GM12878 (cell line): ENCODE measurements around the gene STK11. TPM values are rescaled to one million over a fixed set of nuclear protein-coding genes. Genes with fewer than 3 reads are reported as not detected.

Experiments used
- ATAC-seq: fragments of 200-7000 bp; cut with Tn5 transposase; 3 replicates; pipeline ENCODE4 v1.9.1; 2020; ENCODE audit warnings: mild to moderate bottlenecking, moderate library complexity
- BruUV-seq: library from RNA; stranded (reverse); fragments of 400-500 nt; replicated peaks from 2 replicates; lab custom pipeline; 2021; lab: Mats Ljungman, UMichigan
- CTCF ChIA-PET: fragments of 300-600 bp; sonication (Branson Sonifier 250); formaldehyde crosslinking; extraction: SDS; loops from one replicate; lab custom pipeline; 2021; ENCODE audit warnings: inconsistent platforms; lab: Yijun Ruan, JAX
- POLR2A ChIA-PET: fragments of 350-600 bp; formaldehyde crosslinking; extraction: SDS; loops from one replicate; lab custom pipeline; 2021; ENCODE audit warnings: inconsistent platforms; lab: Charles Lee
- RAD21 ChIA-PET: fragments of 300-600 bp; sonication (Branson Sonifier 250); formaldehyde crosslinking; loops from one replicate; lab custom pipeline; 2023; ENCODE audit warnings: antibody characterized with exemption; ENCODE audit not compliant: unreplicated experiment; lab: Charles Lee
- SMC1A ChIA-PET: fragments of 300-600 bp; sonication (Branson Sonifier 250); formaldehyde crosslinking; loops from one replicate; lab custom pipeline; 2023; ENCODE audit not compliant: unreplicated experiment, uncharacterized antibody; lab: Charles Lee
- DNase-seq: peaks from one replicate; pipeline ENCODE4 v3.0.0-alpha.2; 2011; ENCODE audit warnings: low read depth, low spot score
- FAIRE-seq: peaks from 3 replicates; lab custom pipeline; 2011; peaks lifted over from hg19 to GRCh38; lab: Jason Lieb, UNC
- H2AFZ ChIP-seq: 2 replicates; pipeline ENCODE4 v1.6.0; 2011; ENCODE audit warnings: low read depth, low read length, control low read depth; ENCODE audit not compliant: control insufficient read depth
- H3K27ac ChIP-seq: 2 replicates; pipeline ENCODE4 v1.5.1; 2011; ENCODE audit warnings: control low read depth; ENCODE audit not compliant: control insufficient read depth, insufficient read depth
- H3K27me3 ChIP-seq, 2 experiments: replicated peaks in 1 of 2; 2 replicates each; pipeline versions ENCODE4 v1.6.0 to v1.6.1; 2011; ENCODE audit warnings: low read length in 1 of 2; ENCODE audit not compliant: control insufficient read depth in 2 of 2, insufficient read depth in 2 of 2
- H3K36me3 ChIP-seq, 2 experiments: 2 replicates each; pipeline ENCODE4 v1.5.1; 2011; ENCODE audit warnings: low read length in 1 of 2; ENCODE audit not compliant: control insufficient read depth in 2 of 2, insufficient read depth in 2 of 2
- H3K4me1 ChIP-seq: 2 replicates; pipeline ENCODE4 v1.6.1; 2011; ENCODE audit warnings: mild to moderate bottlenecking, low read length, moderate library complexity, mixed read lengths; ENCODE audit not compliant: control insufficient read depth, insufficient read depth
- H3K4me2 ChIP-seq: 2 replicates; pipeline ENCODE4 v1.6.0; 2011; ENCODE audit warnings: control low read depth; ENCODE audit not compliant: control insufficient read depth, insufficient read depth
- H3K4me3 ChIP-seq: fragments of 200-600 bp; sonication (generic); 2 replicates; pipeline ENCODE4 v1.5.1; 2016
- H3K79me2 ChIP-seq: 2 replicates; pipeline ENCODE4 v1.6.0; 2011; ENCODE audit warnings: low read length; ENCODE audit not compliant: control insufficient read depth, insufficient read depth
- H3K9ac ChIP-seq: 2 replicates; pipeline ENCODE4 v1.8.0; 2011; ENCODE audit warnings: low read length, control low read depth, mixed read lengths; ENCODE audit not compliant: control insufficient read depth, insufficient read depth
- H3K9me3 ChIP-seq: replicated peaks from 3 replicates; pipeline ENCODE4 v1.5.1; 2011; ENCODE audit warnings: mild to moderate bottlenecking, low read length; ENCODE audit not compliant: control insufficient read depth, insufficient read depth
- H4K20me1 ChIP-seq: 2 replicates; pipeline ENCODE4 v1.6.0; 2011; ENCODE audit not compliant: control insufficient read depth, insufficient read depth
- CTCF ChIP-seq, 3 experiments: IDR thresholded peaks in 2 of 3; conservative IDR thresholded peaks in 1 of 3; 2 replicates each; pipeline ENCODE4 v1.5.1; 2011; ENCODE audit warnings: low read depth in 3 of 3, low read length in 3 of 3, mild to moderate bottlenecking in 3 of 3, control low read depth in 2 of 3, moderate library complexity in 2 of 3, inconsistent platforms in 1 of 3, mixed read lengths in 1 of 3; ENCODE audit not compliant: control insufficient read depth in 2 of 3, insufficient read depth in 1 of 3; ENCODE audit errors: extremely low read depth in 1 of 3
- MTA2 ChIP-seq: fragments of 450-650 bp; IDR thresholded peaks from 2 replicates; pipeline ENCODE4 v1.6.1; 2016; ENCODE audit warnings: low read depth, mild to moderate bottlenecking, moderate library complexity
- MTA3 ChIP-seq: IDR thresholded peaks from 2 replicates; pipeline ENCODE4 v1.6.1; 2012; ENCODE audit warnings: low read length, inconsistent platforms, borderline replicate concordance
- RCOR1 ChIP-seq: conservative IDR thresholded peaks from 2 replicates; pipeline ENCODE4 v1.6.1; 2012; ENCODE audit warnings: low read depth, low read length, improper control_type of control experiment
- TCF3 ChIP-seq: IDR thresholded peaks from 2 replicates; pipeline ENCODE4 v1.6.1; 2012; ENCODE audit warnings: low read depth, mild to moderate bottlenecking, low read length, borderline replicate concordance; ENCODE audit not compliant: insufficient read depth
- WGBS: methylation state at CpG from one replicate; pipeline ENCODE4 v1.1.6; 2016; ENCODE audit warnings: low lambda C conversion rate; ENCODE audit not compliant: insufficient replicate concordance, insufficient coverage; ENCODE audit errors: missing lambda C conversion rate; 5-methylcytosine and 5-hydroxymethylcytosine counted together
- in situ Hi-C: fragments of 300-500 bp; cut with MboI; formaldehyde crosslinking; loops from 9 replicates; pipeline ENCODE4 v1.14.3; 2018; ENCODE audit warnings: mixed read lengths
- intact Hi-C: fragments of 100-400 bp; cut with micrococcal nuclease; formaldehyde crosslinking; loops from one replicate; pipeline ENCODE4 v1.14.2; 2022; ENCODE audit not compliant: unreplicated experiment
- polyA plus RNA-seq, 11 experiments: library from polyadenylated mRNA; depleted of rRNA in 4 of 11; unstranded in 6 of 11; stranded (reverse) in 5 of 11; fragments of >200 nt; fragmentation: Nextera tagmentation in 4 of 11; fragmentation: Illumina TruSeq in 1 of 11; extraction: Ambion mirVana in 4 of 11; extraction: Trizol in 1 of 11; gene quantifications; 1 replicate in 1 of 11; 2 replicates in 10 of 11; pipeline versions ENCODE4 v1.2.1 to v1.2.3, GENCODE V29; 2011 to 2016; ENCODE audit warnings: inconsistent platforms in 2 of 11, missing spikeins in 2 of 11, low read depth in 1 of 11
- total RNA-seq, 4 experiments: library from RNA; depleted of rRNA in 3 of 4; stranded (reverse); fragments of >200 nt in 3 of 4; fragmentation: Illumina TruSeq in 1 of 4; extraction: Trizol in 1 of 4; gene quantifications; 2 replicates each; pipeline versions ENCODE4 v1.2.1 to v1.2.3, GENCODE V29; 2013 to 2021

STK11 gene
- total and polyA plus RNA-seq, 10 of the 15 experiments (the other 5 are each of a cell fraction or from before 2014, with no cell fraction given): 0.33 to 71.0 (median 23.8) TPM

- CTCF ChIA-PET: no interaction called here
- 91% methylated on average over 36 of the region's 37 CpGs for WGBS
- no peak overlapping the region for H3K9ac ChIP-seq
These were observed 13.4 kb downstream of the STK11 start for GRCh38 chr19:1218751-1219567.

More at GRCh38 chr19:1218751-1219567, 13.4 kb downstream of the STK11 start:
- in situ Hi-C loops (no loop called here), intact Hi-C loops (no loop called here)
- Histone ChIP-seq H3K9me3 (no peaks in the 10 kb centered on the region), H3K79me2 (peaks cover 24% of the 10 kb centered on the region), H3K27me3 (no peaks in the 10 kb centered on the region), H3K27ac (no peak overlapping the region), H3K4me1 (peaks cover 5% of the 10 kb centered on the region), H3K36me3 (peaks cover 7 to 28% of the 10 kb centered on the region in 2 experiments; a peak in 3 of 4 replicates), H3K4me2 (no peak overlapping the region), H2AFZ (no peak overlapping the region), H4K20me1 (no peaks in the 10 kb centered on the region; the same call in 1 of the 2 replicates), H3K4me3 (no peak overlapping the region)
- DNase-seq: no peak
- TF ChIP-seq CTCF (IDR thresholded peaks at IDR 0.05 in 2 of 3, conservative IDR thresholded peaks at IDR 0.05 in 1 of 3; ENCODE audit: control insufficient read depth in 2 of 3, extremely low read depth in 1 of 3, insufficient read depth in 1 of 3, low read depth in 3 of 3, low read length in 3 of 3): no peak
- no peak for TF ChIP-seq MTA3
- no peak for TF ChIP-seq RCOR1
- no peak for TF ChIP-seq TCF3
- no peak for TF ChIP-seq MTA2
- ATAC-seq: no peak
- ChIA-PET SMC1A (no interaction called here), RAD21 (interaction anchor here (1.7 kb wide), 1 partner anchor 106 kb away, joined by 3 read pairs; no protein-coding TSS in a partner anchor), POLR2A (no interaction called here)
- BruUV-seq: no TSS peak
- no peak for FAIRE-seq
